ENCODE measurements around the gene SOX30. TPM values are rescaled to one million over a fixed set of nuclear protein-coding genes. Genes with fewer than 3 reads are reported as not detected.

Gene SOX30
- total and polyA plus RNA-seq, 2 of the 13 experiments (the other 11 are each of a cell fraction or from before 2014, with no cell fraction given): 0.05 TPM; not detected in 1

DNA sequence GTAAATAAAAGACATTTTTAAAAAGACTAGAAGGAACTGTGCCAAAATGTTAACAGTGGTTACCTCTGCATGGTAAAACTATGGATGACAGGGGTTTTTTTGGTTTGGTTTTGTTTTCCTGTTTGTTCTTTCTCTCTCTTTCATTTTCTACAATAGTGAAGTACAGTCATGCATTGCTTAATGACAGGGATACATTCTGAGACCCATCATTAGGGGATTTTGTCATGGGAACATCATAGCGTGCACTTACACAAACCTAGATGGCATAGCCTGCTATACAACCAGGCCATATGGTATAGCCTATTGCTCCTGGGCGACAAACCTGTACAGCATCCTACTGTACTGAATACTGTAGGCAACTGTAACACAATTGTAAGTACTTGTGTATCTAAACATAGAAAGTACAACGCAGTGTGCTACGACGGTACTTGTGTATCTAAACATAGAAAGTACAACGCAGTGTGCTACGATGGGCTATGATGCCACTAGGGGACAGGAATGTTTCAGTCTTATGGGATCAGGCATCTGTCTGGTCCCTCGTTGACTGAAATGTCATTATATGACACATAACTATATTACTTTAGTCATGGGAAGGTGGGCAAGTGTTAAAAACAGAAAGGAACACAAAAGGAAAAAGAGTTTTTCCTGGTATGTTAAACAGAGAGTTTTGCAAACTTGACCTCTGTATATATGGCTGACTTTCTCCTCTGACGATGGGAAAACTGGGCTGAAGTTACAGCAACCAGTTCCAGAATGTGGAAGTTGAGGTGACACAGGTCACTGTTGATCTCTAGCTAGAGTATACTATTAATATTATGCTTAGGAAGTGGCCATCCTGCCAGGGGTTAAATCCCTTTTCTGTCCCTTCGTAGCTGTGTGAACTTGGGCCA, 69.3 kb downstream of the SOX30 start:
- no TSS peak for BruUV-seq (replicated peaks)
- no peaks in the 10 kb centered on the region for H3K79me2 ChIP-seq (ENCODE audit: insufficient read depth, low read length)
- H3K4me2 ChIP-seq (ENCODE audit: low read depth, low read length): no peak overlapping the region
- in situ Hi-C loops (cut with HindIII; ENCODE audit: extremely low pct_ligation_motif_present, low pct_unique_long_range_greater_than_20kb) (no loop called here), intact Hi-C loops (cut with micrococcal nuclease; ENCODE audit: unreplicated experiment) (no loop called here)
- H3K9ac ChIP-seq (ENCODE audit: insufficient read depth, low read depth, low read length): no peak overlapping the region
- DNase-seq (ENCODE audit: low spot score) (no peak), ATAC-seq (no peak), FAIRE-seq (no peak)
- 27% methylated on average over 10 of the region's 10 CpGs for WGBS (ENCODE audit: low lambda C conversion rate)
- no peaks in the 10 kb centered on the region; a peak in 2 of 5 replicates for H3K27me3 ChIP-seq (ENCODE audit: control insufficient read depth in 1 of 2, insufficient read depth in 2 of 2, low read length in 2 of 2)
- H3K9me3 ChIP-seq (ENCODE audit: low read length): no peaks in the 10 kb centered on the region
- TF ChIP-seq ZFP37 (CRISPR knock-in tag; IDR thresholded peaks at IDR 0.05; ENCODE audit: borderline replicate concordance): no peak
- TF ChIP-seq ZNF691 (CRISPR knock-in tag; IDR thresholded peaks at IDR 0.05; ENCODE audit: borderline replicate concordance, low read depth): no peak
- TF ChIP-seq HCFC1 (IDR thresholded peaks at IDR 0.05; ENCODE audit: low read depth, low read length): no peak
- TF ChIP-seq KAT7 (CRISPR knock-in tag; IDR thresholded peaks at IDR 0.05; ENCODE audit: borderline replicate concordance): no peak
- TF ChIP-seq ZFP36L2 (CRISPR knock-in tag; IDR thresholded peaks at IDR 0.05): no peak
- TF ChIP-seq ZNF446 (CRISPR knock-in tag; IDR thresholded peaks at IDR 0.05): no peak
- no peak for TF ChIP-seq ZNF143 (CRISPR knock-in tag; IDR thresholded peaks at IDR 0.05)
- no peak for TF ChIP-seq ZBTB3 (CRISPR knock-in tag; IDR thresholded peaks at IDR 0.05; ENCODE audit: borderline replicate concordance, low read depth)
- TF ChIP-seq CBX5 (CRISPR knock-in tag; IDR thresholded peaks at IDR 0.05; ENCODE audit: borderline replicate concordance): no peak
- TF ChIP-seq, protein P1, sequence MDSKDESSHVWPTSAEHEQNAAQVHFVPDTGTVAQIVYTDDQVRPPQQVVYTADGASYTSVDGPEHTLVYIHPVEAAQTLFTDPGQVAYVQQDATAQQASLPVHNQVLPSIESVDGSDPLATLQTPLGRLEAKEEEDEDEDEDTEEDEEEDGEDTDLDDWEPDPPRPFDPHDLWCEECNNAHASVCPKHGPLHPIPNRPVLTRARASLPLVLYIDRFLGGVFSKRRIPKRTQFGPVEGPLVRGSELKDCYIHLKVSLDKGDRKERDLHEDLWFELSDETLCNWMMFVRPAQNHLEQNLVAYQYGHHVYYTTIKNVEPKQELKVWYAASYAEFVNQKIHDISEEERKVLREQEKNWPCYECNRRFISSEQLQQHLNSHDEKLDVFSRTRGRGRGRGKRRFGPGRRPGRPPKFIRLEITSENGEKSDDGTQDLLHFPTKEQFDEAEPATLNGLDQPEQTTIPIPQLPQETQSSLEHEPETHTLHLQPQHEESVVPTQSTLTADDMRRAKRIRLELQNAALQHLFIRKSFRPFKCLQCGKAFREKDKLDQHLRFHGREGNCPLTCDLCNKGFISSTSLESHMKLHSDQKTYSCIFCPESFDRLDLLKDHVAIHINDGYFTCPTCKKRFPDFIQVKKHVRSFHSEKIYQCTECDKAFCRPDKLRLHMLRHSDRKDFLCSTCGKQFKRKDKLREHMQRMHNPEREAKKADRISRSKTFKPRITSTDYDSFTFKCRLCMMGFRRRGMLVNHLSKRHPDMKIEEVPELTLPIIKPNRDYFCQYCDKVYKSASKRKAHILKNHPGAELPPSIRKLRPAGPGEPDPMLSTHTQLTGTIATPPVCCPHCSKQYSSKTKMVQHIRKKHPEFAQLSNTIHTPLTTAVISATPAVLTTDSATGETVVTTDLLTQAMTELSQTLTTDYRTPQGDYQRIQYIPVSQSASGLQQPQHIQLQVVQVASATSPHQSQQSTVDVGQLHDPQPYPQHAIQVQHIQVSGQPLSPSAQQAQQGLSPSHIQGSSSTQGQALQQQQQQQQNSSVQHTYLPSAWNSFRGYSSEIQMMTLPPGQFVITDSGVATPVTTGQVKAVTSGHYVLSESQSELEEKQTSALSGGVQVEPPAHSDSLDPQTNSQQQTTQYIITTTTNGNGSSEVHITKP (CRISPR knock-in tag; IDR thresholded peaks at IDR 0.05; ENCODE audit: low read depth): no peak
- no peak for TF ChIP-seq SCMH1 (CRISPR knock-in tag; IDR thresholded peaks at IDR 0.05; ENCODE audit: borderline replicate concordance)
- no peak for TF ChIP-seq ZNF275 (CRISPR knock-in tag; IDR thresholded peaks at IDR 0.05; ENCODE audit: borderline replicate concordance)
- TF ChIP-seq TOPORS (CRISPR knock-in tag; IDR thresholded peaks at IDR 0.05): no peak
- no peak for TF ChIP-seq PPARG (CRISPR knock-in tag; conservative IDR thresholded peaks at IDR 0.05)
- no peak for TF ChIP-seq NRL (CRISPR knock-in tag; IDR thresholded peaks at IDR 0.05; ENCODE audit: borderline replicate concordance)
- TF ChIP-seq ELF4 (CRISPR knock-in tag; IDR thresholded peaks at IDR 0.05; ENCODE audit: borderline replicate concordance): no peak
- ChIA-PET POLR2A (no interaction called here), CTCF (ENCODE audit: low intra/inter-chr PET ratio, low total read pairs) (no interaction called here)
- H3K4me1 ChIP-seq (ENCODE audit: insufficient read depth, low read length): no peaks in the 10 kb centered on the region
- no peak overlapping the region for H3K27ac ChIP-seq (ENCODE audit: extremely low read length, insufficient read depth, low read length)
- H4K20me1 ChIP-seq (ENCODE audit: insufficient read depth, low read length): no peaks in the 10 kb centered on the region
- no peak overlapping the region for H3K4me3 ChIP-seq (replicated peaks in 1 of 3; ENCODE audit: insufficient read depth in 1 of 3, low read depth in 2 of 3, low read length in 3 of 3)
- H3K36me3 ChIP-seq (replicated peaks in 1 of 2; ENCODE audit: control insufficient read depth in 1 of 2, insufficient read depth in 2 of 2, low read length in 2 of 2): no peaks in the 10 kb centered on the region
- H2AFZ ChIP-seq (ENCODE audit: low read length): no peak overlapping the region

All from HepG2 (cell line).